NK-92 (cell line): ENCODE measurements around the gene ST3GAL4.
"Not testable (repeated sequence)": the region's sequence is repeated elsewhere in the genome, so short reads cannot be mapped to it uniquely, and the experiment has no call there.

Experiments
- DNase-seq: peaks from one replicate; lab custom pipeline; 2025; ENCODE audit not compliant: unreplicated experiment; lab: John Stamatoyannopoulos, UW

ST3GAL4 gene

DNA sequence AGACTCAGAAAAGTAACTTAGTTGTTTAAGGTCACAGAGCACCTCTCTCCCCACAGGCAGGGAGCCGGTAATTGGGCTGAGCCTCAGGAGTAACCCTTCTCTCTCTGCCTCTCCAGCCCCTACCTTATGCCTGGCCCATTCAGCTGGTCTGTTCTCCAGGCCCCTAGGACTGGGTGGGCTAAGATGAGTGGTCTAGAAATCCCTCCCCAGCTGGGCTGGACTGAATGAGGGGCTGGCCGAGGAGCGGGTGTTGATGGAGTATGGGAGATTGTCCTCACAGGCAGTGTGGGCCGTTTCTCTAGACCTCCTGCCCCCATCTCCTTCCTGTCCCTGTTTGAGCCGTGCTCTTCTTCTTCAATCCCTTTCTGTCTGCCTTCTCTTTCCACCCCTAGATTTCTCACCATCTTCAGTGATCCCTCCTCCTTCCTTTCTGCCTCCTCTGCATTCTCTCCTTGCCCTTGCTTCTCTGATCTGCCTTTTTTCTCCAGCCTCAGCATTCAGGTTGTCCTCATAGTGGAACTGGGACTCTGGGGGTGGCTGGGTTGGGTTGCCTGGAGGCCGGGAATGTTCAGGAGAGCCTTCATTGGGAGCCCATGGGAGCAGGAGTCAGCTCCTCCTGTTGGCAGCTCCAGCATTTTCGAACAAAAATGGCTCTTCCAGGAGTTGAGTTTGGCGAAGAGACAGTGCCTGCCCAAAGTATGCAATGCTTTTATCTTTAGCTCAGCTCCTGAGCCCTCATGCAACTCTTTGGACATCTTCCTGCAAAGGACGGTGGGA lies 7.6 kb downstream of the ST3GAL4 start:
- DNase-seq = no peak

DNA sequence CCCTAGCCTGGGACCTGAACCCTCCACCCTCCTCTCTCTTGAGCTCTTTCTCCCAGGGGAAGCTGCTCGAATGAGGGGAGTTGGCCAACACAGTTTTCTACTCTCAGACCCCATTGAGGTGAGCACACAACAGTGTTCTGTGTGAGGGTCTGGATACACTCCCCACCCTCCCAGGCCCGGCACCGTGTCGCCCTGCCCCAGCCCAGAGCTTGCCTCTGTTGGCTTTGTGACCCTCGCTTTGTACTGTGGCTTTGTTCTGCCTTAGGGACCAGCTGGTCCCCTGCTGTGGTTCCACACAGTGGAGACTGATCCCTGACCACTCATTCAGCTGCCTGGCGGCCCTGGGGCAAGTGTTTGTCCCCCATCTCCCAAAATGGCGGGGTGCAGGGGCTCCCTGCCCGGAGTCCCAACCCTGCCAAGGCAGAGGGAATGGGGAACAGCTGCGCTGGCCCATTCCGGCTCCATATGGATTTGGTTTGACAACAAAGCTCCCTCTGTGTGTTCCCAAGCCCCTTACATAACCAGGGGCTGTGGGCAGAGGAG lies 8.3 kb downstream of the ST3GAL4 start:
- DNase-seq = no peak

DNA sequence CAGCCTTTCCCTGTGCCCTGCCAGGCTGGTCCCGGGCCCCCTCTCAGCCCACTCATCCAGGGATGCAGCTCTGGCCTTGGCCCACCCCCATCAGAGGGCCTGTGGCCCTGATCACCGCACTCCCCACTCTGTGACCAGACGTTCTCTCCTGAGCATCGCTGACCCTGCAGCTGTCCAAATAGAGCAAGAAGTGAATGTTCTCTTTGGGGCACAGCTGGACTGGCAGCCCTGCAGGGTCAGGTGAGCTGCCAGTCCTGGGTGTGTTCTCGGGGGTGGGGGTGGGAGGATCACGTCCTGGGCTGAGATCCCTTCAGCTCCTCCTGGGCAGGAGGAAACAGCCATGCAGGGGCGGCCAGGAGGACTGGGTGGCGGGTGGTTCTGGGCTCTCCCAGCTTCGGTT lies 9.2 kb downstream of the ST3GAL4 start:
- not testable (repeated sequence) for DNase-seq

DNA sequence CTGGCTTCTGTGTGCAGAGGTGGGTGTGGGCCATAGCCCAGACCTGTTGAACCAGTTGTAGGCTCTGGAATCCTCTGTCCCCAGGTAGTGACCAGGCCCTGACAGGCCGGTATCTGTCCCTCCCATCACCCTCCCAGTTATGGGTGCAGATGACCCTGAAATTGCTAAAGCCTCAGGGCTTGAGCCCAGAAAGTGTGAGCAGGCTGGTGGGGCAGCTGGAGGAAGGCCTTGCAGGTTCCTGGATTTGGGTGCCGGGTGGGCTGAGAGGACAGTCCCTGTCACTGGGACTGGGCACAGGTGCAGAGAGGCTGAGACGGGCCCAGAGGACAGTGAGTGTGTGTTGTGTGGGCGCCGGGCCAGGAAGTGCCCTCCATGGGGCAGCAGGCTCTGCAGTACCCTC lies 10.0 kb downstream of the ST3GAL4 start:
- not testable (repeated sequence) for DNase-seq

DNA sequence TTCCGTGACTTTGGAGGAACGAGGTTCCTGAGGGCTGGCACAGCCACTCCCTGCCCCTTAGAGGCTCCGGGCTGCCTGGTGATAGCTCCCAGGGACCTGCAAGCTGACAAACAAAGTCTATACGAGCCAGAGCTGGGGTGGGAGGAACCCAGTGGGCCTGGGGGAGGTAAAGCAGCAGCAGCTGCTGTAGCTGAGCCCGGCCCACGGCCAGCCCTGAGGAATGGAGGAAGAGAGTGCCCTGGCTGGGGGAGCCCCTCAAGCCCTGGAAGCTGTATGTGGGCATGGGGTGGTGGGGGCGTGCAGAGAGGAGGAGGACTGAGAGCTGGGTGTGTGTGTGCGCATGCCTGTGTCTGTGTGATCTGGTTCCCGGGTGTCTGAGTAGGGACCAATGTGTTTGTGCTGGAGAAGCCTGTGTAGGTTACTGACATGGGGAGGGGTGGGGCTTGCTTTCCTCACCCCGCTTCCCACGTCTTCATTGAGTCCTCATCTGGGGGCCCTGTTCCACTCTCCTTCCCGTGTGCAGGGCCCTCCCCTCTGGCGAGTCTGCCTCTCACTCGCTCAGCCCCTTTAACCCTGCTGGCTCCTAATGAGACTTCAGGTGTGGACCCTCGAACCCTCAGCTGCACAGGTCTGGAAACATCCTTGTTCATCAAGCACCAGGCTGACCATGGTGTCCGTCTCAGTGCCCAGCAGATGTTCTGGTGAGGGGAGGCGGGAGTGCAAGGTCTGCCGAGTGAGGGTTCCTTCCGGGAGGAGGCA lies 10.8 kb downstream of the ST3GAL4 start:
- no peak for DNase-seq

DNA sequence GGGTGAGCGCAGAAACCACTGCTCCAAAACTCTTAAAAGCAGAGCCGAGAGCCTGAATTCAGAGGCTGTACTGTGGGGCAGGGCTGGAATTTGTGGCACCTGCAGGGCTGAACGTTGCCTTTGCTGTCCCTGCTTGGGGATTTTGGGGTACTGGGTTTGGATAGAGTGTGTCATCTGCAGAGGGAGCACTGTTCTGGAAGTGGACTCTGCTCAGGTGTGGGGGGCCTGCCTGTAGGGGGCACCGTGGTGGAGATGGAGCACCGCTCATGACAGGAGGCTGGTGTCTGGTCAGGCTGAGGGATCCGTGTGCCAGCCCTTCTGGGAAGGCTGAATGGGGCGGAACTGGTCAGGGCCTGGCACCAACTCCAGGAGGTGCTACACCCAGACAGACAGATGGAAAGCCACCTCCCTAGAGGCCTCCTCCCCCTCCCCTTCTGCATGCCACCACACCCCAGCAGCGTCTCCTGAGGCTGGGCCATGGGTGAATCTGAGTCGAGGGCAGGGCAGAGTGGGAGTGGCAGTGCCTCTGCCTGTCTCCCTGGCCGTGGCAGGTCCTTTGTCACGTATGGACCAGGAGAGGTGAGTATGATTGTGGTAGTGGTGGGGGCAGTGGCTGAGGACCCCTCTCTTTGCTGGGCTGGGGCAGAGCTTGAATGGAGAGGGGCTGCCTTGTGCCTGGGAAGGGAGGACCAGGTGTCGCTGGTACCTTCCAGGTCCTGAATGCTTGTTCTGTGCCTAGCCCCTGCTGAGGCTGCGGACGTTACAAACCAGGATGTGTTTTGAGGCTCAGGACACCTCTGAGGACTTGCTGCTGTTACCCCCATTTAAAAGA lies 11.6 kb downstream of the ST3GAL4 start:
- DNase-seq = not testable (repeated sequence)

DNA sequence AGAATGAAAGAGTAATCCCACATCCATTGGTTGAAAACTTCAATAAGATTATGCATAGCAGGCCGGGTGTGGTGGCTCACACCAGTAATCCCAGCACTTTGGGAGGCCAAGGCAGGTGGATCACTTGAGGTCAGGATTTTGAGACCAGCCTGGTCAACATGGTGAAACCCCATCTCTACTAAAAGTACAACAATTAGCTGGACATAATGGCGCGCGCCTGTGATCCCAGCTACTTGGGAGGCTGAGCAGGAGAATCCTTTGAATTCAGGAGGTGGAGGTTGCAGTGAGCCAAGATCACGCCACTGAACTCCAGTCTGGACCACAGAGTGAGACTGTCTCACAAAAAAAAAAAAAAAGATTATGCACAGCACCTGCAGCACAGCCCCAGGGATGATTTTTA lies 12.3 kb downstream of the ST3GAL4 start:
- not testable (repeated sequence) for DNase-seq

DNA sequence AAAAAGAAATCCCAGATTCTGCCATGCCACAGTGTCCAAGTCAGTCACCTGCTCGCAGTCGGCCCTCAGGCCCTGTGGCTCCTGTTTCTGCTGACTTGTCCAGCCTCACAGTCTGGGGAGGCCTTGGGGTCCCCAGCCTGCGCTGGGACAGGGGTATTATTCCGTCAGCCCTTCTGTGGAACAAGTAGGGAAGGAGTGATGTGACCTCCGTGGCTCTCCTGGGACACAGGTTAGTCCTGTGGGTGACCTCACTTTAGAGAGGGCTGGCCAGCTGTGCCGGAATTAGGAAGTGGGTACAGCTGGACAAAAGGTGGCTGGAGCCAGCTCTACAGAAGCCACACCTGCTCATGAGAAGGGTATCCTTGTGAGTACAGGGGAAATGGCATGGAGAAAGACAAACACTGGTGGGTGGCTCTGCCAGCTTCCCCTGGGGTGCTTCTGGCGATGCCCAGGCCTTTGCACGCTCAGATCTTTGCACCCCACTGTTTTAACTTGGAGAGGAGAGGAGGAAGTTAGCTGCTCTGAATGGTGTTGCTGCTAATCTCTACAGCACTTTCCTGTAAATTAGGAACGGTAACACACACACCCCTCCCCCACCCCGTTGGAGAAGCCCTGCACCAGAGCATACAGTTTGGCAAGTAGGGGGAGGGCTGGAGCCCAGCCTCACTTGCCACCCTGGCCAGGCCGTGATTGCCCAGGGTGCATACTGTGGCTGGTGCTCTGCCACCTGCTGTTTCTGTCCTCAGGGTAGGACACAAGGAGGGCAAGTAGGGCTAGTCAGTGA lies 13.0 kb downstream of the ST3GAL4 start:
- DNase-seq = not testable (repeated sequence)

DNA sequence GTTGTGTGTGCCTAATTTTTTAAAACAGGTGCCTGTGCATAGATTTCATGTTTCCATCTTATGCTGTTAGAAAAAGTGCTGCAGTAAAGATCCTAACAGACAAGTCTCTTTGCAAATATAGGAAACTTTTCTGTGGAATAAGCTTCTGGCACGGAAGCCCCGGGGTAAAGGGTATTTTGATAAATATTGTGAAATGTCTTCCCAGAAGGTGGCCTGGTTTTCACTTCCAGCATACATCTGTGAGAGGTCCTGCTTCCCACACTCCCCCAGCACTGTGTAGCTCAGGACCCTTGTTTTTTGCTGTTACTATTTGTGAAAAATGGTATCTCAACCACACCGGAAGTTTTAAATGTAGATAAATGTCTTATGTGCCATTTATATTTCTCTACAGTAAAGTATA lies 14.5 kb downstream of the ST3GAL4 start:
- no peak for DNase-seq

DNA sequence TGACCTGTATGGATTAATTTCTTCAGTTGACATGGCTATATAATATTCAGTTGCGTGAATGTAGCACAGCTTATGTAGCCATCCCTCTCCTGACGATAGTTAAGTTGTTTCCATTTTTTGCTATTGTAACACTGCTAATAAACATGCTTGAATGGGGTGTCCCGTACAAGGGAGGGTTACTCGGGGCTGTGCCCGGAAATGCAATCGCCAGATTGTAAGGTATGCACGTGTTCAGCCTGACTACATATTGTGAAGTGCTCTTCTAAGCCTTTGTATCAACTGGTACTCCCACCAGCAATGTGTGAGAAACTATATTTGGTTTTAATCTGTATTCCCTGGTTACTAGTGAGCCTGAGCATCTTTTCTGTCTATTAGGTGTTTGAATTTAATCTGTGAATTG lies 16.1 kb downstream of the ST3GAL4 start:
- no peak for DNase-seq

DNA sequence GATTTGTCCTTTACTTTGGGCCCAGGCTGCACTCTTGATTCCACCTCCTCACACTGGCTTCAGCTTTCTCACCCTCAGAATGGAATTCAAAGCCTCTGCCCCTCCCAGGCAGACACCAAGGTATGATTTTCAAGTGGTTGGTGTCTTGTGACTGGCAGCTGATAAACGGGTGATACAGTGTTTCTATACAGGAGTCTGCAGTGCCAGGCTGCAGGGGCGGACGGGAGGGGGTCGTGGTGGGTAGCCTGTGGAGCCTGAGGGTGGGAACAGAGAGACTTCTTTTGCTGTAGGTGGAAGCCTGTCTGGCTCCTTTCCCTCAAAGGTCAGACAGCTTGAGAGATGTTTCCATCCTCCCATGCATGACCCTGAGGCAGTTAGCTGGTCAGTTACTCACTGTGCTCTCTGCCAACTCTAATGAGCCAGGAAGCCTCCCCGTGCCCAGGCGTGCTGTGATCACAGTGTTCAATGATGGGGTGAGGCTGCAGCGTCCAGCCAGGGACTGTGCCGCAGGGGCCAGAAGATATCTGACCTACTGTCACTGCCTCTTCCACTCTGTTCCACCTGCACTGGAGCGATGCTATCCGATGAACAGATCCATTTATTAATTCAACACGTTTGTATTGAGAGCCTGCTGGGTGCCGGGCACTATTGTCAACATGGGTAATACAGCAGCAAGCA lies 18.0 kb downstream of the ST3GAL4 start:
- not testable (repeated sequence) for DNase-seq

DNA sequence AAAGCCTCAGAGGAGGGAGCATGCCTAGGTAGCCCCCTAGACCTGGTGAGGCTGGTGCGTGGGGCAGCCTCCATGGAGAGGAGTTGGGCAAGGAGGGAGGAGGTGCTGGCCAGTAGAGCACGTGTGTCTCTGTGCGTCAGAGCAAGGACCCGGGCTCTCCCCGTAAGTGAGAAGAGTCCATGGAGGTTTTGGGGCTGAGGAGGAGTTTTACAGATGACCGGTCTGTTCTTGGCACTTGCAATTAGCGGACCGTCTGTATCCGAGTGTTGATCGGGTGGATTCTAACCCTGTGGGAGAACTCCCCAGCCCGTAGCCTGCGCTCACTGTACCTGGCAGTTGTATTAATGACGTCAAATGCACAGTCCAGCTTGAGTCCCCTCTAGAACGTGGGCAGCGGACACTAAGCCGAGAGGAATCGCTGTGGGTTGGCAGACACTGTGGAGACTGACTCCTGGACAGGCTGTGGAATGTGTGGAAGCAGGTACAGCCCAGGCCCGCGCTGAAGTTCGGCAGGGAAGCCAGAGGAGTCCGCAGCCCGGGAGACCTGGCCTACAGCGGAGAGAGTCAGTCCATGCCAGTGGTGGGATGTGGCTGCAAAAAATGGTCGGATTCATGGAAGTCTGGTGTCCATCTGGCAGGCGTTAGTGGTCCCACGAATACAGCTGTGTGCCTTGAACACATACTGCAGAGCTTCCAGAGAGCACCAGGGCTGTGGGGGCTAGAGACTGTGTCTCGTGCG lies 19.2 kb downstream of the ST3GAL4 start:
- not testable (repeated sequence) for DNase-seq

DNA sequence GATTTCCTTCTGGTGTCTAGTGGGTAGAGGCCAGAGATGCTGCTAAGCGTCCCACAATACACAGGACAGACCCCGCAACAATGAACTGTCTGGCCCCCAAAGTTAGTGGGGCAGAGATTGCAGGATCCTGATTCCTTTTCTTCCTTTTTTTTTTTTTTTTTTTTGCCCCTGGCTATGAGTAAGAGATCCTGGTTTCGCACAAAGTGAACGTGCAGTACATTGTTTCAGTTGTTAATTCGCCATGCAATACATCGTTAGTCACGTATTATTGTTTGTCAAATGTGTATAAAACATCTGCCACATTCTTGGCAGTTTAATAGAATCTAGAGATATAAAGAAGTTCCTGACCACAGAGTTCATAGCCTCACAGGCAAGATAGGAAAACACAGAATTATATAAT lies 20.2 kb downstream of the ST3GAL4 start:
- DNase-seq = no peak

DNA sequence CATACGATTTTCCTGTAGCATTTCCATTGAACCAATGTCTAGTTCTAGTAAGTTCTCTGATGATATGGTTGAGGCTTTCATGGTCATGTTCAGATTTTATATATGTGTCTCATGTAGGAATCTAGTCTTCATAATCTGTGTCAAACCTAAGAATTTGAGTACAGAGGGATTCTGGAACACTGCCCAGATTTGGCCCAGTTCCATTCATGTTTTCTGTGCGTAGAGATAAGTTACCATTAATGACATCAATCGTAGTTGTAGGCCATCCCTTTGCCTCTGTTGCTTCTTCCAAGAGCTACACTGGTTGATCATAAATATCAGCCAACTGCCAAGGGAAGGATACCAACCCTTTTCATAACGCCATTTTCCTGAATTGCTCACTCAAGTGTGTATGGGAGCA lies 23.3 kb downstream of the ST3GAL4 start:
- no peak for DNase-seq

DNA sequence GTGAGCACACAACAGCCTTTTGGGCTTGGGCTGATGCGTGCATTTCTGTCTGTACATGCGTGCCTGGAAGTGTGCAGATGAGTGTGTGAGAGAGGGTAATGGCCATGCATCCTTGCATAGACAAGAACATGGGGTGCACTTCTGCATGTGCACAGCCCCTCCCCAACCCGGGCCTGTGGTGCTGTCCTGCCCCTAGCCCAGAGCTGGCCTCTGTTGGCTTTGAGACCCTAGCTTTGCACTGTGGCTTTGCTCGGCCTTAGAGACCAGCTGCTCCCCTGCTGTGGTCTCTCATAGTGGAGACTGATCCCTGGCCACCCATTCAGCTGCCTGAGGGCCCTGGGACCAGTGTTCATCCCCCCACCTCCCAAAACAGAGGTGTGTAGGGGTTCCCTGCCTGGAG lies 25.4 kb downstream of the ST3GAL4 start:
- no peak for DNase-seq

DNA sequence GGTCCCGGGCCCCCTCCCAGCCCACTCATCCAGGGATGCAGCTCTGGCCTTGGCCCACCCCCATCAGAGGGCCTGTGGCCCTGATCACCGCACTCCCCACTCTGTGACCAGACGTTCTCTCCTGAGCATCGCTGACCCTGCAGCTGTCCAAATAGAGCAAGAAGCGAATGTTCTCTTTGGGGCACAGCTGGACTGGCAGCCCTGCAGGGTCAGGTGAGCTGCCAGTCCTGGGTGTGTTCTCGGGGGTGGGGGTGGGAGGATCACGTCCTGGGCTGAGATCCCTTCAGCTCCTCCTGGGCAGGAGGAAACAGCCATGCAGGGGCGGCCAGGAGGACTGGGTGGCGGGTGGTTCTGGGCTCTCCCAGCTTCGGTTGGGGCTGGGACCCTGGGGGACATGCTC lies 26.5 kb downstream of the ST3GAL4 start:
- not testable (repeated sequence) for DNase-seq

DNA sequence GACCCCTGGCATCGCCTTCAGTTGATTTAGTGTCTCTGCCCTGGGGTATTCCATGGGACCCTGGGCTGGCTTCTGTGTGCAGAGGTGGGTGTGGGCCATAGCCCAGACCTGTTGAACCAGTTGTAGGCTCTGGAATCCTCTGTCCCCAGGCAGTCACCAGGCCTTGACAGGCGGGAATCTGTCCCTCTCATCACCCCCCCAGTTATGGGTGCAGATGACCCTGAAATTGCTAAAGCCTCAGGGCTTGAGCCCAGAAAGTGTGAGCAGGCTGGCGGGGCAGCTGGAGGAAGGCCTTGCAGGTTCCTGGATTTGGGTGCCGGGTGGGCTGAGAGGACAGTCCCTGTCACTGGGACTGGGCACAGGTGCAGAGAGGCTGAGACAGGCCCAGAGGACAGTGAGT lies 27.2 kb downstream of the ST3GAL4 start:
- not testable (repeated sequence) for DNase-seq

DNA sequence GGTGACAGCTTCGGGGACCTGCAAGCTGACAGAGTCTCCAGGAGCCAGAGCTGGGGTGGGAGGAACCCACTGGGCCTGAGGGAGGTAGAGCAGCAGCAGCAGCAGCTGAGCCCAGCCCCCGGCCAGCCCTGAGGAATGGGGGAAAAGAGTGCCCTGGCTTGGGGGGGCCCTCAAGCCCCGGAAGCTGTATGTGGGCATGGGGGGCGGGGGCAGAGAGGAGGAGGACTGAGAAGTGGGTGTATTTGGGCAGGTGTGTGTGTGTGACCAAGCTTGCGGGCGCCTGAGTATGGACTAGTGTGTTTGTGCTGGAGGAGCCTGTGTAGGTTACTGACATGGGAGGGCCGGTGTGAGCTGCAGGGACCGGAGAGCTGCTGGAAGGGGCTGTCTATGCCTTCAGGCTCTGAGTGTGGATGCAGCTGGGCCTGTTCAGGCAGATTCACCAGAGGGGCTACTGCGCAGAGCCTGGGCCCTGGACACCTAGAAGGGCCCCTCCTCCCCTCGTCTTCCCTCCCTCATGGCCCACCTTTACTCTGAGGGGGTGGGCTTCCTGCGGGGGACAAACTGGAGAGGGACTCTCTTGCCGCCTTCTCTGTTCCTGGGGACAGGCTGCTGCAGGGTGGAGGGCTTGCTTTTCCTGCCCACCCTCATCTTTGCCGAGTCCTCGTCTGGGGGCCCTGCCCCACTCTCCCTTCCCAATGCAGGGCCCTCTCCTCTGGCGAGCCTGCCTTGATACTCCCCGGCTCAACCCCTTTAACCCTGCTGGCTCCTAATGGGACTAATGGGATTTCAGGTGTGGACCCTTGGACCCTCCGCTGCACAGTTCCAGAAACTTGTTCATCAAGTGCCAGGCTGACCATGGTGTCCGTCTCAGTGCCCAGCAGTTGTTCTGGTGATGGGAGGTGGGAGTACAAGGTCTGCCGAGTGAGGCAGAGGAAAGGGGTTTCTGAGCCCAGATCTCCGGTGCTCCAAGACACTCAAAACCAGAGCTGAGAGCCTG lies 28.2 kb downstream of the ST3GAL4 start:
- DNase-seq = no peak
